ENCODE data around the gene ZNG1C.
"Not testable (repeated sequence)": the region's sequence is repeated elsewhere in the genome, so short reads cannot be mapped to it uniquely, and the experiment has no call there.

The ZNG1C gene

DNA sequence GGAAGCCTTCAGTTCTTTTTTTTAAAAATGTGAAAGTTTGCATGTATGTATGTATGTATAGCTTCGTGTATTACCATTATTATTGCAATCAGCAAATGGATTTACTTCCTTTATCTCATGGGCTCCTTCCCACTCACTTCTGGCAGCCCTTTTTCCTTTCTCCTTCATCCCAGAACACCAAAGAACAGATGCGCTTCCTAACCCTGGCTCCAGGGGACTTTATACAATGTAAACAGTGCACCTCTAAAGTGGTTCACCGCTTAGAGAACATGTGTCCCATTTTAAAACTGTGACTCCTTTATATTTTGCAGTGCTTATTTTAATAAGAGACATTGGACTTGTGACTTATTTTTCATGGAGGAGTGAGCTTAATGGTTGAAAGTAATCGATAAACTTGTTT is 101.5 kb downstream of the ZNG1C start:
- DNase-seq, result not testable (repeated sequence)

DNA sequence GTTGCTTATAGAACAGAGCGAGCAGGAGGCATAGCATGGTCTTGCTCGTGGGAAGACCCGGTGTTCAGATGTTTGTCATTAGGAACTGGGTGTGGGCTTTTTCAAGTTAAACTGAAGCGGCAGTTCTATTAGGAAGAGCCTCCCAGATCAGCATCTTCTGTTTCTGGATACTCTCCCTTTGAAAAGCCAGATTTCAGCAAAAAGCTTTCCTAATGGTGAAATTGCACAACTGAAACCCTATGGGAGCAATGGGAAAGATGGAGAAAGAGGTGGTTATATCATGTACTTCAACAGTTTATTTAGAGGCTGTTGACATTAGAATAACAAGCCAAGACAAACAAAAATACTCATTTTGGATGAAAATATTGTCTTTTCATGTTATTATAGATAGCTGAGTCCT is 102.2 kb downstream of the ZNG1C start:
- not testable (repeated sequence) for DNase-seq

All from NCI-H1436 (cell line).